ENCODE data around the gene PARP8.

GRCh38 chr5:50722223-50722622 is 55.8 kb downstream of the PARP8 start:
- TF ChIP-seq POLR2A (IDR thresholded peaks at IDR 0.05) (no peak), CTCF (IDR thresholded peaks at IDR 0.05) (no peak), EP300 (IDR thresholded peaks at IDR 0.05) (no peak)

All from ovary (tissue), 3 donors.